ENCODE data around the gene SLC35G3.
"Not testable (repeated sequence)": the region's sequence is repeated elsewhere in the genome, so short reads cannot be mapped to it uniquely, and the experiment has no call there.

Gene SLC35G3

GRCh38 chr17:35164716-35165115, 29.5 kb downstream of the SLC35G3 start:
- no peaks in the 10 kb centered on the region for H3K27me3 Mint-ChIP-seq
- H3K9me3 Mint-ChIP-seq = no peaks in the 10 kb centered on the region
- peak; percentile 16 for DNase-seq
- no peaks in the 10 kb centered on the region for H3K36me3 Mint-ChIP-seq (ENCODE audit: low read depth)
- H3K4me3 Mint-ChIP-seq = no peak overlapping the region
- H3K4me1 Mint-ChIP-seq (ENCODE audit: low read depth) = peaks cover 44% of the 10 kb centered on the region
- no peak overlapping the region for H3K27ac Mint-ChIP-seq

- Mint-ChIP-seq H3K9me3 (no peaks in the 10 kb centered on the region), H3K27ac (no peak overlapping the region), H3K4me1 (ENCODE audit: low read depth) (peaks cover 50% of the 10 kb centered on the region), H3K27me3 (no peaks in the 10 kb centered on the region), H3K36me3 (ENCODE audit: low read depth) (no peaks in the 10 kb centered on the region), H3K4me3 (no peak overlapping the region)
- no peak for DNase-seq
These were observed 30.3 kb downstream of the SLC35G3 start for GRCh38 chr17:35163886-35164285.

GRCh38 chr17:35162755-35163154, 31.4 kb downstream of the SLC35G3 start:
- DNase-seq = no peak
- Mint-ChIP-seq H3K36me3 (ENCODE audit: low read depth) (no peaks in the 10 kb centered on the region), H3K27ac (no peak overlapping the region), H3K27me3 (no peaks in the 10 kb centered on the region), H3K4me1 (ENCODE audit: low read depth) (peaks cover 50% of the 10 kb centered on the region), H3K4me3 (no peak overlapping the region), H3K9me3 (no peaks in the 10 kb centered on the region)

GRCh38 chr17:35161281-35161761, 32.9 kb downstream of the SLC35G3 start:
- H3K9me3 Mint-ChIP-seq = no peaks in the 10 kb centered on the region
- H3K27ac Mint-ChIP-seq = peak overlapping the region; percentile 62
- DNase-seq = no peak
- peaks cover 49% of the 10 kb centered on the region for H3K4me1 Mint-ChIP-seq (ENCODE audit: low read depth)
- peak overlapping the region; percentile 32 for H3K4me3 Mint-ChIP-seq
- H3K36me3 Mint-ChIP-seq (ENCODE audit: low read depth) = no peaks in the 10 kb centered on the region
- no peaks in the 10 kb centered on the region for H3K27me3 Mint-ChIP-seq

GRCh38 chr17:35160354-35161201, 33.6 kb downstream of the SLC35G3 start:
- H3K36me3 Mint-ChIP-seq (ENCODE audit: low read depth) = no peaks in the 10 kb centered on the region
- peak overlapping the region; percentile 32 for H3K4me3 Mint-ChIP-seq
- DNase-seq = peak; percentile 51
- H3K4me1 Mint-ChIP-seq (ENCODE audit: low read depth) = peaks cover 49% of the 10 kb centered on the region
- peak overlapping the region; percentile 62 for H3K27ac Mint-ChIP-seq
- H3K27me3 Mint-ChIP-seq = no peaks in the 10 kb centered on the region
- H3K9me3 Mint-ChIP-seq = no peaks in the 10 kb centered on the region

GRCh38 chr17:35159940-35160339, 34.3 kb downstream of the SLC35G3 start:
- Mint-ChIP-seq H3K4me3 (no peak overlapping the region), H3K4me1 (ENCODE audit: low read depth) (peaks cover 44% of the 10 kb centered on the region), H3K9me3 (no peaks in the 10 kb centered on the region)

GRCh38 chr17:35155246-35155645, 38.9 kb downstream of the SLC35G3 start:
- no peak for DNase-seq
- no peak overlapping the region for H3K27ac Mint-ChIP-seq
- no peaks in the 10 kb centered on the region for H3K36me3 Mint-ChIP-seq (ENCODE audit: low read depth)
- no peak overlapping the region for H3K4me3 Mint-ChIP-seq
- H3K27me3 Mint-ChIP-seq = no peaks in the 10 kb centered on the region
- peaks cover 11% of the 10 kb centered on the region for H3K4me1 Mint-ChIP-seq (ENCODE audit: low read depth)
- H3K9me3 Mint-ChIP-seq = no peaks in the 10 kb centered on the region

More at GRCh38 chr17:35159940-35160339, 34.3 kb downstream of the SLC35G3 start:
- DNase-seq = no peak
- Mint-ChIP-seq H3K27me3 (no peaks in the 10 kb centered on the region), H3K27ac (no peak overlapping the region), H3K36me3 (ENCODE audit: low read depth) (no peaks in the 10 kb centered on the region)

GRCh38 chr17:35154196-35155165, 39.7 kb downstream of the SLC35G3 start:
- no peak for DNase-seq
- Mint-ChIP-seq H3K4me1 (ENCODE audit: low read depth) (peaks cover 3% of the 10 kb centered on the region), H3K36me3 (ENCODE audit: low read depth) (no peaks in the 10 kb centered on the region), H3K9me3 (no peaks in the 10 kb centered on the region), H3K27me3 (no peaks in the 10 kb centered on the region), H3K27ac (no peak overlapping the region), H3K4me3 (no peak overlapping the region)

- Mint-ChIP-seq H3K4me1 (ENCODE audit: low read depth) (no peaks in the 10 kb centered on the region), H3K36me3 (ENCODE audit: low read depth) (no peaks in the 10 kb centered on the region), H3K27ac (no peak overlapping the region), H3K4me3 (no peak overlapping the region), H3K9me3 (no peaks in the 10 kb centered on the region), H3K27me3 (no peaks in the 10 kb centered on the region)
- DNase-seq = no peak
These were observed 41.6 kb downstream of the SLC35G3 start for GRCh38 chr17:35152421-35153140.

- H3K4me3 Mint-ChIP-seq; H3K4me1 Mint-ChIP-seq (ENCODE audit: low read depth); H3K27ac Mint-ChIP-seq; H3K27me3 Mint-ChIP-seq; DNase-seq; H3K36me3 Mint-ChIP-seq (ENCODE audit: low read depth); H3K9me3 Mint-ChIP-seq: not testable (repeated sequence)
These were observed 43.1 kb downstream of the SLC35G3 start for GRCh38 chr17:35151080-35151479.

- no peaks in the 10 kb centered on the region for H3K36me3 Mint-ChIP-seq (ENCODE audit: low read depth)
- no peaks in the 10 kb centered on the region for H3K4me1 Mint-ChIP-seq (ENCODE audit: low read depth)
- no peak overlapping the region for H3K4me3 Mint-ChIP-seq
- no peaks in the 10 kb centered on the region for H3K9me3 Mint-ChIP-seq
- no peak for DNase-seq
- H3K27me3 Mint-ChIP-seq = no peaks in the 10 kb centered on the region
- H3K27ac Mint-ChIP-seq = no peak overlapping the region
These were observed 44.3 kb downstream of the SLC35G3 start for GRCh38 chr17:35149941-35150340.

- Mint-ChIP-seq H3K36me3 (ENCODE audit: low read depth) (no peaks in the 10 kb centered on the region), H3K4me1 (ENCODE audit: low read depth) (no peaks in the 10 kb centered on the region), H3K9me3 (no peaks in the 10 kb centered on the region), H3K27ac (no peak overlapping the region), H3K4me3 (no peak overlapping the region), H3K27me3 (no peaks in the 10 kb centered on the region)
- no peak for DNase-seq
These were observed 46.0 kb downstream of the SLC35G3 start for GRCh38 chr17:35148144-35148543.

- Mint-ChIP-seq H3K36me3 (ENCODE audit: low read depth) (no peaks in the 10 kb centered on the region), H3K27ac (no peak within 1 kb of the TSS), H3K4me1 (ENCODE audit: low read depth) (peaks cover under 1% of the 10 kb centered on the region), H3K27me3 (no peaks in the 10 kb centered on the region), H3K4me3 (no peak within 1 kb of the TSS), H3K9me3 (no peaks in the 10 kb centered on the region)
- DNase-seq = no peak
These were observed 46.8 kb downstream of the SLC35G3 start, which contains the start of gene UNC45B for GRCh38 chr17:35147375-35147905. Gene UNC45B, plus strand, starts transcription at chr17:35147817. Its CDS starts 447 bp downstream, at chr17:35148264.

Measured in activated T-cell treated with anti-CD3 and anti-CD28 coated beads, Interleukin-2, amount 50 U/mL, for 24 hours (primary cell).